ENCODE data around the gene NAPA.

DNA sequence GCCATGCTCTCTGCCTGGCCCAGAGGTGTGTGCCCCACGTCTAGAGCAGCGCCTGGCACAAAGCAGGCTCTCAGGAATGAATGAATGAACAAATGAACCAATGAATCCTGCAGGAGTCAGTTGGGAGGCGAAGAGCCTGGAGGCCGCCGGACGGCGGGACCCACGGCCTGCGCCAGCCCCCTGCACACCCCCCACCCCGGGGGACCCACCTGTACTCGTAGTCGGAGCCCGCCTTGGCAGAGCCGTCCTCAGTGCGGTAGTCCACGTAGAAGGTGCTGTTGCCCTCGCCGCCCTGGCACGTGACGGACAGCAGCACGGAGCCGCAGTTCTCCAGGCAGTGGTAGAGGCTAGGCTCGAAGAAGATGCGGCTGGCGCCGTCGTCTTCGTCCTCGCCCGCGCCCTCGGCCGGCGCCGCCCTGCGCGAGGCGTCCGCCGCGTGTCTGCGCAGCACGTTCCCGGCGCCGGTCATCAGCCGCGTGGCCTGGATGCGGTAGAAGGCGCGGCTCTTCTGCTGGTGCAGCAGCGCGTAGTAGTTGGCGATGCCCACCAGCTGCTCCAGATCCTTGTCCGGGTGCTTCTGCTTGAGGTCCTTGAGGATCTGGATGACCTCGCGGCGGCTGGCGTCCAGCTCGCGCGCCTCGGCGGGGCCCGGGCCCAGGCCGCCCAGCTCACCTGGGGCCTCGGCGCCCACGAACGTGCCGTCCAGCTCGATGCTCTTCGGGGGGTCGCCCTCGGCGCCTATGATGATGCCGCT, 58.0 kb downstream of the NAPA start:
- TF ChIP-seq, protein P1, sequence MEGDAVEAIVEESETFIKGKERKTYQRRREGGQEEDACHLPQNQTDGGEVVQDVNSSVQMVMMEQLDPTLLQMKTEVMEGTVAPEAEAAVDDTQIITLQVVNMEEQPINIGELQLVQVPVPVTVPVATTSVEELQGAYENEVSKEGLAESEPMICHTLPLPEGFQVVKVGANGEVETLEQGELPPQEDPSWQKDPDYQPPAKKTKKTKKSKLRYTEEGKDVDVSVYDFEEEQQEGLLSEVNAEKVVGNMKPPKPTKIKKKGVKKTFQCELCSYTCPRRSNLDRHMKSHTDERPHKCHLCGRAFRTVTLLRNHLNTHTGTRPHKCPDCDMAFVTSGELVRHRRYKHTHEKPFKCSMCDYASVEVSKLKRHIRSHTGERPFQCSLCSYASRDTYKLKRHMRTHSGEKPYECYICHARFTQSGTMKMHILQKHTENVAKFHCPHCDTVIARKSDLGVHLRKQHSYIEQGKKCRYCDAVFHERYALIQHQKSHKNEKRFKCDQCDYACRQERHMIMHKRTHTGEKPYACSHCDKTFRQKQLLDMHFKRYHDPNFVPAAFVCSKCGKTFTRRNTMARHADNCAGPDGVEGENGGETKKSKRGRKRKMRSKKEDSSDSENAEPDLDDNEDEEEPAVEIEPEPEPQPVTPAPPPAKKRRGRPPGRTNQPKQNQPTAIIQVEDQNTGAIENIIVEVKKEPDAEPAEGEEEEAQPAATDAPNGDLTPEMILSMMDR (IDR thresholded peaks at IDR 0.05; ENCODE audit: insufficient read depth, low read length) = no peak
- TF ChIP-seq SPI1 (IDR thresholded peaks at IDR 0.05; ENCODE audit: borderline replicate concordance, low read depth) (no peak), GABPA (IDR thresholded peaks at IDR 0.05; ENCODE audit: low read depth) (no peak), POLR2AphosphoS5 (IDR thresholded peaks at IDR 0.05; ENCODE audit: low read depth) (no peak)
